ENCODE results near the gene CYP4V2. TPM values are rescaled to one million over a fixed set of nuclear protein-coding genes. Genes with fewer than 3 reads are reported as not detected.

Gene CYP4V2
- polyA plus RNA-seq, 4 donors: 19.5 to 49.9 (median 25.8) TPM

- WGBS, 3 donors: 25 to 65% (median 31%) methylated on average over 13 of the region's 13 CpGs
- no peak for FAIRE-seq
- H3K4me3 ChIP-seq (ENCODE audit: low read depth in 1 of 3, low read length in 3 of 3): peak overlapping the region in 2 of 3 donors; percentile 13 to 44
Observed at GRCh38 chr4:186204686-186205085, 13.3 kb downstream of the CYP4V2 start.

GRCh38 chr4:186205156-186205555, 13.8 kb downstream of the CYP4V2 start:
- H3K4me1 ChIP-seq (ENCODE audit: control insufficient read depth in 3 of 3, insufficient read depth in 2 of 3, low read depth in 1 of 3, low read length in 2 of 3): peaks cover 0 to 21% (median 2%) of the 10 kb centered on the region in 3 donors
- FAIRE-seq: no peak
- peaks cover 0 to 21% of the 10 kb centered on the region in 2 donors for H3K9me3 ChIP-seq (ENCODE audit: control insufficient read depth in 2 of 2, insufficient read depth in 1 of 2, low read depth in 1 of 2, low read length in 1 of 2)
- peak in 1 of 2 donors; percentile 66 for DNase-seq
- H3K27me3 ChIP-seq (ENCODE audit: control insufficient read depth in 3 of 3, insufficient read depth in 3 of 3, low read length in 3 of 3): no peaks in the 10 kb centered on the region
- WGBS, 3 donors: 59 to 78% (median 74%) methylated on average over 8 of the region's 8 CpGs
- H3K4me3 ChIP-seq (ENCODE audit: low read depth in 1 of 3, low read length in 3 of 3): peak overlapping the region in 1 of 3 donors; percentile 44
- H3K27ac ChIP-seq (ENCODE audit: low read depth in 1 of 3, low read length in 2 of 3): peak overlapping the region in 2 of 3 donors; percentile 76 to 97
- H3K36me3 ChIP-seq (ENCODE audit: control insufficient read depth in 3 of 3, insufficient read depth in 2 of 3, low read depth in 1 of 3, low read length in 3 of 3): peaks cover 3 to 31% (median 12%) of the 10 kb centered on the region in 3 donors

More at GRCh38 chr4:186204686-186205085, 13.3 kb downstream of the CYP4V2 start:
- Histone ChIP-seq H3K27ac (ENCODE audit: low read depth in 1 of 3, low read length in 2 of 3) (peak overlapping the region; percentile 48 to 97 (median 76)), H3K4me1 (ENCODE audit: control insufficient read depth in 3 of 3, insufficient read depth in 2 of 3, low read depth in 1 of 3, low read length in 2 of 3) (peaks cover 0 to 21% (median 2%) of the 10 kb centered on the region in 3 donors), H3K27me3 (ENCODE audit: control insufficient read depth in 3 of 3, insufficient read depth in 3 of 3, low read length in 3 of 3) (no peaks in the 10 kb centered on the region), H3K36me3 (ENCODE audit: control insufficient read depth in 3 of 3, insufficient read depth in 2 of 3, low read depth in 1 of 3, low read length in 3 of 3) (peaks cover 3 to 31% (median 12%) of the 10 kb centered on the region in 3 donors), H3K9me3 (ENCODE audit: control insufficient read depth in 2 of 2, insufficient read depth in 1 of 2, low read depth in 1 of 2, low read length in 1 of 2) (peaks cover 0 to 21% of the 10 kb centered on the region in 2 donors)
- peak; percentile 79 to 96 for DNase-seq

GRCh38 chr4:186216465-186217024, 25.2 kb downstream of the CYP4V2 start:
- no peak for FAIRE-seq
- H3K9me3 ChIP-seq (ENCODE audit: control insufficient read depth in 2 of 2, insufficient read depth in 1 of 2, low read depth in 1 of 2, low read length in 1 of 2): peaks cover 0 to 6% of the 10 kb centered on the region in 2 donors
- H3K4me3 ChIP-seq (ENCODE audit: low read depth in 1 of 3, low read length in 3 of 3): no peak overlapping the region
- H3K36me3 ChIP-seq (ENCODE audit: control insufficient read depth in 3 of 3, insufficient read depth in 2 of 3, low read depth in 1 of 3, low read length in 3 of 3): peaks cover 0 to 2% (median 1%) of the 10 kb centered on the region in 3 donors
- no peaks in the 10 kb centered on the region for H3K4me1 ChIP-seq (ENCODE audit: control insufficient read depth in 3 of 3, insufficient read depth in 2 of 3, low read depth in 1 of 3, low read length in 2 of 3)
- no peak for DNase-seq
- H3K27ac ChIP-seq (ENCODE audit: low read depth in 1 of 3, low read length in 2 of 3): no peak overlapping the region
- WGBS, 3 donors: 60 to 84% (median 83%) methylated on average over 8 of the region's 8 CpGs
- H3K27me3 ChIP-seq (ENCODE audit: control insufficient read depth in 3 of 3, insufficient read depth in 3 of 3, low read length in 3 of 3): no peaks in the 10 kb centered on the region

GRCh38 chr4:186217733-186218293, 26.4 kb downstream of the CYP4V2 start:
- Histone ChIP-seq H3K27me3 (ENCODE audit: control insufficient read depth in 3 of 3, insufficient read depth in 3 of 3, low read length in 3 of 3) (no peaks in the 10 kb centered on the region), H3K4me1 (ENCODE audit: control insufficient read depth in 3 of 3, insufficient read depth in 2 of 3, low read depth in 1 of 3, low read length in 2 of 3) (no peaks in the 10 kb centered on the region), H3K9me3 (ENCODE audit: control insufficient read depth in 2 of 2, insufficient read depth in 1 of 2, low read depth in 1 of 2, low read length in 1 of 2) (peaks cover 0 to 6% of the 10 kb centered on the region in 2 donors), H3K36me3 (ENCODE audit: control insufficient read depth in 3 of 3, insufficient read depth in 2 of 3, low read depth in 1 of 3, low read length in 3 of 3) (peaks cover 0 to 1% (median 0%) of the 10 kb centered on the region in 3 donors), H3K4me3 (ENCODE audit: low read depth in 1 of 3, low read length in 3 of 3) (no peak overlapping the region), H3K27ac (ENCODE audit: low read depth in 1 of 3, low read length in 2 of 3) (no peak overlapping the region)
- WGBS, 3 donors: 14 to 50% (median 26%) methylated on average over 1 of the region's 1 CpG
- no peak for FAIRE-seq
- peak in 1 of 2 donors; percentile 51 for DNase-seq

- WGBS, 3 donors: 82 to 94% (median 90%) methylated on average over 1 of the region's 1 CpG
- peaks cover 0 to 3% (median 0%) of the 10 kb centered on the region in 3 donors for H3K36me3 ChIP-seq (ENCODE audit: control insufficient read depth in 3 of 3, insufficient read depth in 2 of 3, low read depth in 1 of 3, low read length in 3 of 3)
- no peak overlapping the region for H3K4me3 ChIP-seq (ENCODE audit: low read depth in 1 of 3, low read length in 3 of 3)
- FAIRE-seq (no peak), DNase-seq (no peak)
- peaks cover 0 to under 1% (median 0%) of the 10 kb centered on the region in 3 donors for H3K4me1 ChIP-seq (ENCODE audit: control insufficient read depth in 3 of 3, insufficient read depth in 2 of 3, low read depth in 1 of 3, low read length in 2 of 3)
- H3K27me3 ChIP-seq (ENCODE audit: control insufficient read depth in 3 of 3, insufficient read depth in 3 of 3, low read length in 3 of 3): no peaks in the 10 kb centered on the region
- H3K27ac ChIP-seq (ENCODE audit: low read depth in 1 of 3, low read length in 2 of 3): no peak overlapping the region
- peaks cover 0 to 31% of the 10 kb centered on the region in 2 donors for H3K9me3 ChIP-seq (ENCODE audit: control insufficient read depth in 2 of 2, insufficient read depth in 1 of 2, low read depth in 1 of 2, low read length in 1 of 2)
Observed at GRCh38 chr4:186221624-186222023, 30.3 kb downstream of the CYP4V2 start.

GRCh38 chr4:186225848-186226247, 34.5 kb downstream of the CYP4V2 start:
- H3K4me3 ChIP-seq (ENCODE audit: low read depth in 1 of 3, low read length in 3 of 3): no peak overlapping the region
- no peak overlapping the region for H3K27ac ChIP-seq (ENCODE audit: low read depth in 1 of 3, low read length in 2 of 3)
- DNase-seq (no peak), FAIRE-seq (no peak)
- no peaks in the 10 kb centered on the region for H3K27me3 ChIP-seq (ENCODE audit: control insufficient read depth in 3 of 3, insufficient read depth in 3 of 3, low read length in 3 of 3)
- H3K9me3 ChIP-seq (ENCODE audit: control insufficient read depth in 2 of 2, insufficient read depth in 1 of 2, low read depth in 1 of 2, low read length in 1 of 2): peaks cover 0 to 31% of the 10 kb centered on the region in 2 donors
- H3K36me3 ChIP-seq (ENCODE audit: control insufficient read depth in 3 of 3, insufficient read depth in 2 of 3, low read depth in 1 of 3, low read length in 3 of 3): peaks cover 0 to 3% (median 0%) of the 10 kb centered on the region in 3 donors
- peaks cover 0 to 5% (median 0%) of the 10 kb centered on the region in 3 donors for H3K4me1 ChIP-seq (ENCODE audit: control insufficient read depth in 3 of 3, insufficient read depth in 2 of 3, low read depth in 1 of 3, low read length in 2 of 3)

- peaks cover 0 to 3% (median 0%) of the 10 kb centered on the region in 3 donors for H3K36me3 ChIP-seq (ENCODE audit: control insufficient read depth in 3 of 3, insufficient read depth in 2 of 3, low read depth in 1 of 3, low read length in 3 of 3)
- H3K27ac ChIP-seq (ENCODE audit: low read depth in 1 of 3, low read length in 2 of 3): no peak overlapping the region
- no peaks in the 10 kb centered on the region for H3K27me3 ChIP-seq (ENCODE audit: control insufficient read depth in 3 of 3, insufficient read depth in 3 of 3, low read length in 3 of 3)
- DNase-seq (no peak), FAIRE-seq (no peak)
- 87 to 94% (median 89%) methylated on average over 3 of the region's 3 CpGs for WGBS, 3 donors
- peaks cover 0 to 5% (median 0%) of the 10 kb centered on the region in 3 donors for H3K4me1 ChIP-seq (ENCODE audit: control insufficient read depth in 3 of 3, insufficient read depth in 2 of 3, low read depth in 1 of 3, low read length in 2 of 3)
- peaks cover 0 to 31% of the 10 kb centered on the region in 2 donors for H3K9me3 ChIP-seq (ENCODE audit: control insufficient read depth in 2 of 2, insufficient read depth in 1 of 2, low read depth in 1 of 2, low read length in 1 of 2)
- H3K4me3 ChIP-seq (ENCODE audit: low read depth in 1 of 3, low read length in 3 of 3): no peak overlapping the region
Observed at GRCh38 chr4:186226521-186227189, 35.3 kb downstream of the CYP4V2 start.

GRCh38 chr4:186227221-186227620, 35.9 kb downstream of the CYP4V2 start, which contains the start of gene KLKB1:
TSS of gene KLKB1 (plus strand) at chr4:186227507. CDS start at chr4:186228196, 689 bp downstream.
- peaks cover 0 to 5% (median 0%) of the 10 kb centered on the region in 3 donors for H3K4me1 ChIP-seq (ENCODE audit: control insufficient read depth in 3 of 3, insufficient read depth in 2 of 3, low read depth in 1 of 3, low read length in 2 of 3)
- no peak within 1 kb of the TSS for H3K4me3 ChIP-seq (ENCODE audit: low read depth in 1 of 3, low read length in 3 of 3)
- peaks cover 0 to 3% (median 1%) of the 10 kb centered on the region in 3 donors for H3K36me3 ChIP-seq (ENCODE audit: control insufficient read depth in 3 of 3, insufficient read depth in 2 of 3, low read depth in 1 of 3, low read length in 3 of 3)
- no peak for FAIRE-seq
- no peak within 1 kb of the TSS for H3K27ac ChIP-seq (ENCODE audit: low read depth in 1 of 3, low read length in 2 of 3)
- DNase-seq: peak; percentile 48 to 62
- H3K9me3 ChIP-seq (ENCODE audit: control insufficient read depth in 2 of 2, insufficient read depth in 1 of 2, low read depth in 1 of 2, low read length in 1 of 2): peaks cover 0 to 31% of the 10 kb centered on the region in 2 donors
- H3K27me3 ChIP-seq (ENCODE audit: control insufficient read depth in 3 of 3, insufficient read depth in 3 of 3, low read length in 3 of 3): no peaks in the 10 kb centered on the region
- 51 to 71% (median 57%) methylated on average over 5 of the region's 5 CpGs for WGBS, 3 donors

All from small intestine (tissue), 7 donors.